A673 (cell line): ENCODE data around the gene MND1. TPM values are rescaled to one million over a fixed set of nuclear protein-coding genes. Genes with fewer than 3 reads are reported as not detected.

Experiments used
- BruUV-seq: library from RNA; stranded (reverse); fragments of 400-500 nt; replicated peaks from 2 replicates; lab custom pipeline; 2021; lab: Mats Ljungman, UMichigan
- CTCF ChIA-PET: fragments of 300-600 bp; sonication (Branson Sonifier 250); formaldehyde crosslinking; loops from one replicate; lab custom pipeline; 2022; ENCODE audit warnings: antibody characterized with exemption; lab: Charles Lee
- POLR2A ChIA-PET: fragments of 300-600 bp; sonication (Branson Sonifier 250); formaldehyde crosslinking; loops from one replicate; lab custom pipeline; 2022; ENCODE audit warnings: antibody characterized with exemption; ENCODE audit not compliant: low non-redundant PET; lab: Charles Lee
- DNase-seq: peaks from one replicate; pipeline ENCODE4 v3.0.0-alpha.2; 2015; ENCODE audit warnings: low spot score
- H3K27ac ChIP-seq: fragments of 200-600 bp; sonication (generic); 2 replicates; pipeline ENCODE4 v1.5.1; 2016; ENCODE audit warnings: mixed run types, low read depth, mild to moderate bottlenecking, mixed read lengths, antibody characterized with exemption, low read length; ENCODE audit not compliant: poor library complexity, severe bottlenecking
- H3K27me3 ChIP-seq: fragments of 200-600 bp; sonication (generic); replicated peaks from 2 replicates; pipeline ENCODE4 v1.6.1; 2017; ENCODE audit warnings: mixed run types, low read depth, mild to moderate bottlenecking, mixed read lengths, antibody characterized with exemption, low read length; ENCODE audit not compliant: insufficient read depth, poor library complexity
- H3K36me3 ChIP-seq: fragments of 200-600 bp; sonication (generic); 2 replicates; pipeline ENCODE4 v1.6.1; 2016; ENCODE audit warnings: mixed run types, mild to moderate bottlenecking, mixed read lengths, antibody characterized with exemption, low read length; ENCODE audit not compliant: insufficient read depth, poor library complexity, severe bottlenecking
- H3K4me1 ChIP-seq: fragments of 200-600 bp; sonication (generic); 2 replicates; pipeline ENCODE4 v1.6.1; 2017; ENCODE audit warnings: mixed run types, mild to moderate bottlenecking, mixed read lengths, antibody characterized with exemption, low read length; ENCODE audit not compliant: insufficient read depth, poor library complexity, severe bottlenecking
- H3K4me3 ChIP-seq: fragments of 200-600 bp; sonication (generic); 2 replicates; pipeline ENCODE4 v1.5.1; 2016; ENCODE audit warnings: low read depth, mixed run types, mild to moderate bottlenecking, mixed read lengths, low read length; ENCODE audit not compliant: poor library complexity, severe bottlenecking
- H3K9me3 ChIP-seq: fragments of 200-600 bp; sonication (generic); 2 replicates; pipeline ENCODE4 v1.6.1; 2016; ENCODE audit warnings: mixed run types, low read depth, mild to moderate bottlenecking, mixed read lengths, antibody characterized with exemption, low read length; ENCODE audit not compliant: poor library complexity, severe bottlenecking
- EZH2 ChIP-seq: fragments of 200-600 bp; sonication (generic); IDR thresholded peaks from 2 replicates; pipeline ENCODE4 v1.6.1; 2017; ENCODE audit warnings: borderline replicate concordance, low read depth, mild to moderate bottlenecking, mixed read lengths, antibody characterized with exemption, low read length; ENCODE audit not compliant: poor library complexity, severe bottlenecking
- intact Hi-C: fragments of 100-400 bp; cut with micrococcal nuclease; formaldehyde crosslinking; loops from one replicate; pipeline ENCODE4 v1.10.0; 2022; ENCODE audit not compliant: unreplicated experiment
- total RNA-seq: library from RNA; stranded (reverse); gene quantifications from 2 replicates; pipeline ENCODE4 v1.2.3, GENCODE V29; 2021
- TF ChIP-seq, protein P1 (sequence below): fragments of 300-800, 200-600 bp; sonication (generic); conservative IDR thresholded peaks from 2 replicates; pipeline ENCODE4 v1.5.1; 2017; ENCODE audit warnings: low read depth, mild to moderate bottlenecking, antibody characterized with exemption, low read length, moderate library complexity, mixed read lengths

The MND1 gene
- total RNA-seq, 1 experiment from 2014 or later = 43.7 TPM

DNA sequence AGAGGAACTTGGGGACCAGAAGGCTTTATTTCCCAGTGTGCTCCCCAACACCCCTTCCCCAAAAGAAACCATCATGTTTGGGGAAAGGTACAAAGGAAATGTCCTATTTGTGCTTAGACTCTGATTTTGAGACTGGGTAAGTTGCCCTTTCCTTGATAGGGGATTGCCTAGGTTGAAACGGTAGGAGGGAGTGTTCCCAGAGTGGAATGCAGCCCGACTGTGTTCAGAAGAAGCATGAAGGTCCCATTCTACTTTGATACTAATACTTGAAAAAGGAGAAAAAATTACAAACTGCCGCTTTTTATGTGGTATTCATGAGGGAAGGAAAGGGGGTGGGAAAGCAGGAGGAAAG, 89.2 kb downstream of the MND1 start:
- BruUV-seq = no TSS peak
- CTCF ChIA-PET = interaction anchor here (2.0 kb wide), 1 partner anchor 140 kb away, joined by 20 read pairs; no protein-coding TSS in a partner anchor
- H3K36me3 ChIP-seq = no peaks in the 10 kb centered on the region

DNA sequence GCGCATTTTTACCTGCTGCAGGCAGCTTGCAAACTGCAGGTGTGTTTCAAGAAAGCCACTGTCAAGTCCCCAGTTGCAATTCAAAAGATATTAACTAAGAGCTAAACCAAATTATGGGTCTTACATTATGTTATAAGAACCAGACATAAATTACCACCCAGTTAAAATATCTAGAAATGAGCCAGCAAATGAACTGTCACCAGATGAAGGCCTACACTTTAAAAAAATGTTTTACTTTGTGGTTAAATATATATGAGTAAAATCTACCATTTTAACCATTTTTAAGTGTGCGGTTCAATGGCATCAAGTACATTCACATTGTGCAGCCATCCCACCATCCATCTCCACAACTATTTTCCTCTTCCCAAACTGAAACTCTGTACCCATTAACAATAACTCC, 89.7 kb downstream of the MND1 start:
- Histone ChIP-seq H3K27me3 (no peaks in the 10 kb centered on the region), H3K4me3 (no peak overlapping the region), H3K9me3 (no peaks in the 10 kb centered on the region), H3K27ac (no peak overlapping the region), H3K4me1 (peaks cover 4% of the 10 kb centered on the region), H3K36me3 (no peaks in the 10 kb centered on the region)
- ChIA-PET POLR2A (no interaction called here), CTCF (interaction anchor here (1.1 kb wide), 1 partner anchor 292 kb away, joined by 3 read pairs; no protein-coding TSS in a partner anchor)
- intact Hi-C loops = loop anchor here (10.0 kb wide), 1 partner anchor 211 kb away; no protein-coding TSS in a partner anchor
- no TSS peak for BruUV-seq
- TF ChIP-seq EZH2 = no peak
- TF ChIP-seq, protein P1, sequence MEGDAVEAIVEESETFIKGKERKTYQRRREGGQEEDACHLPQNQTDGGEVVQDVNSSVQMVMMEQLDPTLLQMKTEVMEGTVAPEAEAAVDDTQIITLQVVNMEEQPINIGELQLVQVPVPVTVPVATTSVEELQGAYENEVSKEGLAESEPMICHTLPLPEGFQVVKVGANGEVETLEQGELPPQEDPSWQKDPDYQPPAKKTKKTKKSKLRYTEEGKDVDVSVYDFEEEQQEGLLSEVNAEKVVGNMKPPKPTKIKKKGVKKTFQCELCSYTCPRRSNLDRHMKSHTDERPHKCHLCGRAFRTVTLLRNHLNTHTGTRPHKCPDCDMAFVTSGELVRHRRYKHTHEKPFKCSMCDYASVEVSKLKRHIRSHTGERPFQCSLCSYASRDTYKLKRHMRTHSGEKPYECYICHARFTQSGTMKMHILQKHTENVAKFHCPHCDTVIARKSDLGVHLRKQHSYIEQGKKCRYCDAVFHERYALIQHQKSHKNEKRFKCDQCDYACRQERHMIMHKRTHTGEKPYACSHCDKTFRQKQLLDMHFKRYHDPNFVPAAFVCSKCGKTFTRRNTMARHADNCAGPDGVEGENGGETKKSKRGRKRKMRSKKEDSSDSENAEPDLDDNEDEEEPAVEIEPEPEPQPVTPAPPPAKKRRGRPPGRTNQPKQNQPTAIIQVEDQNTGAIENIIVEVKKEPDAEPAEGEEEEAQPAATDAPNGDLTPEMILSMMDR = no peak
- no peak for DNase-seq

More for the DNA sequence above, 89.2 kb downstream of the MND1 start:
- TF ChIP-seq EZH2 = no peak
- TF ChIP-seq, protein P1 = no peak
- H3K27me3 ChIP-seq = no peaks in the 10 kb centered on the region
- no peaks in the 10 kb centered on the region for H3K9me3 ChIP-seq
- H3K27ac ChIP-seq = no peak overlapping the region
- H3K4me1 ChIP-seq = peaks cover 4% of the 10 kb centered on the region
- DNase-seq = no peak
- POLR2A ChIA-PET = no interaction called here
- intact Hi-C loops = loop anchor here (1.0 to 10.0 kb wide), 2 partner anchors 141 to 211 kb away; no protein-coding TSS in a partner anchor
- H3K4me3 ChIP-seq = no peak overlapping the region

DNA sequence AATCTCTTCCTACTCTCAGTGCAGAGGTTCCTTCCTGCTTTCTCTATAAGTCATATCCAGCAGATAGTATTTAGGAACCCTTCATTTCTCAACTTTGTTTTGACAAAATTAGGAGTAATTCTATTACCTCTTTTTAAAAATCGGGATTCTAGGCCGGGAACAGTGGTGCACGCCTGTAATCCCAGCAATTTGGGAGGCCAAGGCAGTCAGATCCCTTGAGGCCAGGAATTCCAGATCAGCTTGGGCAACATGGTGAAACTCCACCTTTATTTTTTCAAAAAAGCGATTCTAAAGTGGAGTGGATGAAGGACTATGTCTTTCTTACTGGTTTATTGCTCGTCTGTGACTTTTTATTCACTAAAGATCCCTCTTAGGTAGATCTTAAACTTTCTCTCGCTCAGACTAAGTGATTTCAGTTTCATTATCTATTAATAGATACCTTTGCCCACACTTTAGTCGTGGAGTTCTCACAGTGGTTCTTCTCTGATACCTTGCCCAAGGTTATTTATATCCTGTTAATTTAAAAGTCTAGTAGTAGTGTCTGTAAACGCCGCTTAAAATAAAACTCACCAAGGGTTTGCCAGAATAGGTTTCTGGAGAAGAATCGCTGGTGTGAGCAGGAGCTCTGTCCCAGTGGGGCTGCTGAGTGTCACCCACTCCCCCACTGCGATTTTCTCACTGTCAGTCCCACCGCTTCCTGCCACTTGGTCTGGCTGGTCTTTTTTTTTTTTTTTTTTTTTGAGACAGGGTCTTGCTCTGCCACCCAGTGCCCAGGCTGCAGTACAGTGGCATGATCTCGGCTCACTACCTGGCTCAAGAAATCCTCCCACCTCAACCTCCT, 94.6 kb downstream of the MND1 start:
- no TSS peak for BruUV-seq
- no peaks in the 10 kb centered on the region for H3K27me3 ChIP-seq
- no peak overlapping the region for H3K4me3 ChIP-seq
- H3K36me3 ChIP-seq = no peaks in the 10 kb centered on the region
- ChIA-PET POLR2A (no interaction called here), CTCF (no interaction called here)
- TF ChIP-seq EZH2 = no peak
- TF ChIP-seq, protein P1 = no peak
- H3K4me1 ChIP-seq = no peaks in the 10 kb centered on the region
- no peak overlapping the region for H3K27ac ChIP-seq
- intact Hi-C loops = loop anchor here (10.0 kb wide), 1 partner anchor 206 kb away; no protein-coding TSS in a partner anchor
- no peaks in the 10 kb centered on the region for H3K9me3 ChIP-seq
- no peak for DNase-seq
